Measurements from ENCODE around the gene RNF38.
"Not testable (repeated sequence)": the region's sequence is repeated elsewhere in the genome, so short reads cannot be mapped to it uniquely, and the experiment has no call there.

GRCh38 chr9:36294996-36295395 is 105.1 kb downstream of the RNF38 start:
- not testable (repeated sequence) for TF ChIP-seq CTCF, POLR2AphosphoS5 (IDR thresholded peaks at IDR 0.05)
